K562 (cell line): ENCODE results near the gene NFATC2. TPM values are rescaled to one million over a fixed set of nuclear protein-coding genes. Genes with fewer than 3 reads are reported as not detected.
A peak's percentile ranks its signal among the peaks of the same experiment; 100 is the strongest.

Source experiments
- ATAC-seq: fragments of 200-7000 bp; cut with Tn5 transposase; 3 replicates; pipeline ENCODE4 v1.9.1; 2020; ENCODE audit warnings: moderate library complexity
- BruUV-seq: library from RNA; stranded (reverse); fragments of 400-500 nt; replicated peaks from 2 replicates; lab custom pipeline; 2021; lab: Mats Ljungman, UMichigan
- CTCF ChIA-PET: fragments of 300-600 bp; formaldehyde crosslinking; extraction: SDS; loops from one replicate; lab custom pipeline; 2021; ENCODE audit warnings: low intra/inter-chr PET ratio; lab: Yijun Ruan, JAX
- POLR2A ChIA-PET: fragments of 300-600, 350-650 bp; sonication (Branson Sonifier 250); formaldehyde crosslinking; extraction: SDS; loops from one replicate; lab custom pipeline; 2021; ENCODE audit warnings: antibody characterized with exemption, inconsistent platforms; lab: Yijun Ruan, JAX
- DNase-seq, 4 experiments: peaks; one replicate each; pipeline versions ENCODE4 v3.0.0 to v3.0.0-alpha.2; 2011 to 2018; ENCODE audit warnings: low spot score in 3 of 4, mixed read lengths in 3 of 4; ENCODE audit errors: extremely low read depth in 1 of 4
- FAIRE-seq: peaks from 2 replicates; lab custom pipeline; 2011; peaks lifted over from hg19 to GRCh38; lab: Jason Lieb, UNC
- H2AFZ ChIP-seq: 2 replicates; pipeline ENCODE4 v1.6.0; 2011; ENCODE audit warnings: low read depth, low read length, control low read depth, inconsistent platforms
- H3K27ac ChIP-seq: fragments of 200-600 bp; 3 replicates; pipeline ENCODE4 v1.8.0; 2011; ENCODE audit warnings: low read depth, mild to moderate bottlenecking, control low read depth, inconsistent platforms, low read length, moderate library complexity, mixed read lengths; ENCODE audit errors: extremely low read depth
- H3K27me3 ChIP-seq, 2 experiments: fragments of 300-600 bp in 1 of 2; 2 replicates in 1 of 2; 3 replicates in 1 of 2; pipeline versions ENCODE4 v1.6.0 to v1.8.0; 2011; ENCODE audit warnings: inconsistent platforms in 2 of 2, low read length in 2 of 2, mild to moderate bottlenecking in 1 of 2, mixed read lengths in 1 of 2, moderate library complexity in 1 of 2; ENCODE audit not compliant: control insufficient read depth in 2 of 2, insufficient read depth in 2 of 2
- H3K36me3 ChIP-seq: fragments of 300-600 bp; 3 replicates; pipeline ENCODE4 v1.8.0; 2011; ENCODE audit warnings: mild to moderate bottlenecking, low read length, inconsistent platforms; ENCODE audit not compliant: control insufficient read depth, insufficient read depth
- H3K4me1 ChIP-seq, 2 experiments: fragments of 200-600 bp in 1 of 2; replicated peaks in 1 of 2; 2 replicates in 1 of 2; 3 replicates in 1 of 2; pipeline versions ENCODE4 v1.5.1 to v1.8.0; 2011; ENCODE audit warnings: inconsistent platforms in 2 of 2, low read length in 2 of 2, mild to moderate bottlenecking in 1 of 2, mixed read lengths in 1 of 2, moderate library complexity in 1 of 2; ENCODE audit not compliant: control insufficient read depth in 2 of 2, insufficient read depth in 2 of 2
- H3K4me2 ChIP-seq: 2 replicates; pipeline ENCODE4 v1.6.1; 2011; ENCODE audit warnings: low read length, control low read depth, inconsistent platforms, mixed read lengths; ENCODE audit not compliant: insufficient read depth
- H3K4me3 ChIP-seq: fragments of 200-600 bp; sonication (generic), shearing (Covaris generic); 2 replicates; pipeline ENCODE4 v1.5.1; 2016; ENCODE audit warnings: control low read depth, inconsistent platforms
- H3K79me2 ChIP-seq: fragments of 200-600 bp; 3 replicates; pipeline ENCODE4 v1.8.0; 2011; ENCODE audit warnings: low read length, inconsistent platforms; ENCODE audit not compliant: control insufficient read depth, insufficient read depth
- H3K9ac ChIP-seq, 2 experiments: 2 replicates each; pipeline versions ENCODE4 v1.6.0 to v1.6.1; 2011; ENCODE audit warnings: low read depth in 2 of 2, low read length in 2 of 2, control low read depth in 1 of 2, inconsistent platforms in 1 of 2, mild to moderate bottlenecking in 1 of 2, mixed read lengths in 1 of 2; ENCODE audit not compliant: insufficient read depth in 1 of 2
- H3K9me1 ChIP-seq: one replicate; pipeline ENCODE4 v1.6.0; 2011; ENCODE audit warnings: inconsistent platforms, mild to moderate bottlenecking, low read length, moderate library complexity; ENCODE audit not compliant: control insufficient read depth, insufficient read depth
- H3K9me3 ChIP-seq: replicated peaks from 2 replicates; pipeline ENCODE4 v1.5.1; 2011; ENCODE audit warnings: low read depth, low read length, inconsistent platforms; ENCODE audit not compliant: control insufficient read depth, insufficient read depth
- H4K20me1 ChIP-seq: replicated peaks from 2 replicates; pipeline ENCODE4 v1.6.1; 2011; ENCODE audit warnings: low read length, inconsistent platforms, mixed read lengths; ENCODE audit not compliant: control insufficient read depth, insufficient read depth
- CBX2 ChIP-seq: fragments of 200-600 bp; sonication (generic); IDR thresholded peaks from one replicate; pipeline ENCODE4 v1.6.1; 2012; ENCODE audit warnings: mild to moderate bottlenecking, low read length, inconsistent platforms; ENCODE audit not compliant: insufficient read depth, poor library complexity, severe bottlenecking
- CEBPG ChIP-seq, 3 experiments: fragments of 200-800 bp in 1 of 3; sonication (Bioruptor generic) in 1 of 3; sonication (generic) in 1 of 3; formaldehyde crosslinking in 1 of 3; IDR thresholded peaks in 2 of 3; conservative IDR thresholded peaks in 1 of 3; 2 replicates each; pipeline versions ENCODE4 v1.6.1 to v1.8.0; 2016 to 2022; ENCODE audit warnings: missing compliant biosample characterization in 2 of 3, missing genetic modification characterization in 2 of 3, mild to moderate bottlenecking in 1 of 3, missing genetic modification reagents in 1 of 3
- GTF2E2 ChIP-seq: fragments of 200-800 bp; sonication (Bioruptor generic); IDR thresholded peaks from 2 replicates; pipeline ENCODE4 v1.6.1; 2016; ENCODE audit warnings: missing genetic modification characterization, missing compliant biosample characterization
- XRCC4 ChIP-seq: IDR thresholded peaks from one replicate; pipeline ENCODE4 v1.6.1; 2011; ENCODE audit not compliant: insufficient read depth, insufficient read length; ENCODE audit errors: extremely low read depth
- WGBS: fragments of 100-300 bp; shearing (Covaris generic); methylation state at CpG from one replicate; pipeline ENCODE4 v1.1.6; 2016; ENCODE audit warnings: low coverage, mixed read lengths; ENCODE audit not compliant: insufficient coverage; ENCODE audit errors: missing lambda C conversion rate; 5-methylcytosine and 5-hydroxymethylcytosine counted together
- in situ Hi-C: fragments of 300-500 bp; cut with MboI; formaldehyde crosslinking; loops from 4 replicates; pipeline ENCODE4 v1.15.0; 2018; ENCODE audit warnings: inconsistent platforms, mixed read lengths
- intact Hi-C: fragments of 100-400 bp; cut with micrococcal nuclease; formaldehyde crosslinking; loops from 2 replicates; pipeline ENCODE4 v1.14.2; 2022
- polyA plus RNA-seq, 8 experiments: library from polyadenylated mRNA; depleted of rRNA in 4 of 8; stranded (reverse) in 5 of 8; unstranded in 3 of 8; fragments of >200 nt; fragmentation: Nextera tagmentation in 2 of 8; fragmentation: Illumina TruSeq in 1 of 8; extraction: Ambion mirVana in 2 of 8; extraction: Trizol in 1 of 8; gene quantifications; 2 replicates each; pipeline versions ENCODE4 v1.2.1 to v1.2.3, GENCODE V29; 2011 to 2014; ENCODE audit warnings: inconsistent platforms in 1 of 8, missing spikeins in 1 of 8
- total RNA-seq, 7 experiments: library from RNA; depleted of rRNA in 6 of 7; stranded (reverse); fragments of >200 nt in 6 of 7; fragmentation: Illumina TruSeq in 2 of 7; extraction: Trizol in 2 of 7; gene quantifications; 2 replicates each; pipeline versions ENCODE4 v1.2.1 to v1.2.3, GENCODE V29; 2011 to 2021; ENCODE audit warnings: low replicate concordance in 1 of 7
- TF ChIP-seq, protein P1 (sequence below): fragments of 250-450 bp; sonication (Bioruptor Pico); IDR thresholded peaks from 2 replicates; pipeline ENCODE4 v1.8.0; 2022; ENCODE audit warnings: moderate library complexity, mild to moderate bottlenecking, inconsistent platforms
- TF ChIP-seq, protein P2 (sequence below): sonication (generic); IDR thresholded peaks from 2 replicates; pipeline ENCODE4 v1.6.1; 2016

NFATC2 gene
- total and polyA plus RNA-seq, 9 of the 15 experiments (the other 6 are each of a cell fraction or from before 2014, with no cell fraction given): 1.9 to 11.2 (median 3.0) TPM

DNA sequence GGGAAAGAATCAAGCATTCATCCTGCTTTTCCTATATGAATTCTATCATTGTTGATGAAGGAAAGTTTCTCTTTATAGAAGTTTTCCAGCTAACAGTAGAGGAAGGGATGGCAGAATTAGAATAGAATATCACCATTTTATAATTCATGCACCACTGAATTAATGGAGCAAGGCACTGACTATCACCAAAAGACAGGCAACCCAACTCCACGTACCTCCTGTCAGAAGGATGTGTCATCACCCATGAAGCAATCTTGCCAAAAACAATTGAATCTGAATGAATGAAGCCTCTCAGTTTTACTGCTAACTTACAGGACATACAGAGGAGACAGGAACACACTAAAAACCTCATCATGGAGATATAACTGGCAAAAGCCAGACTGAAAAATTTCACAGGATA lies 122.4 kb downstream of the NFATC2 start:
- FAIRE-seq: no peak
- in situ Hi-C loops: no loop called here
- CTCF ChIA-PET: no interaction called here

More for the DNA sequence above, 122.4 kb downstream of the NFATC2 start:
- TF ChIP-seq, protein P1, sequence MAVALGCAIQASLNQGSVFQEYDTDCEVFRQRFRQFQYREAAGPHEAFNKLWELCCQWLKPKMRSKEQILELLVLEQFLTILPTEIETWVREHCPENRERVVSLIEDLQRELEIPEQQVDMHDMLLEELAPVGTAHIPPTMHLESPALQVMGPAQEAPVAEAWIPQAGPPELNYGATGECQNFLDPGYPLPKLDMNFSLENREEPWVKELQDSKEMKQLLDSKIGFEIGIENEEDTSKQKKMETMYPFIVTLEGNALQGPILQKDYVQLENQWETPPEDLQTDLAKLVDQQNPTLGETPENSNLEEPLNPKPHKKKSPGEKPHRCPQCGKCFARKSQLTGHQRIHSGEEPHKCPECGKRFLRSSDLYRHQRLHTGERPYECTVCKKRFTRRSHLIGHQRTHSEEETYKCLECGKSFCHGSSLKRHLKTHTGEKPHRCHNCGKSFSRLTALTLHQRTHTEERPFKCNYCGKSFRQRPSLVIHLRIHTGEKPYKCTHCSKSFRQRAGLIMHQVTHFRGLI (CRISPR knock-in tag): no peak
- TF ChIP-seq XRCC4: no peak
- no peak for TF ChIP-seq CEBPG (CRISPR knock-in tag; IDR thresholded peaks at IDR 0.05)
- TF ChIP-seq CEBPG (tag; conservative IDR thresholded peaks at IDR 0.05 in 1 of 2, IDR thresholded peaks at IDR 0.05 in 1 of 2): peak in 1 of 2 experiments; percentile 71; a peak in 2 of 4 replicates
- no peak for TF ChIP-seq CBX2
- TF ChIP-seq GTF2E2 (tag): no peak
- TF ChIP-seq, protein P2, sequence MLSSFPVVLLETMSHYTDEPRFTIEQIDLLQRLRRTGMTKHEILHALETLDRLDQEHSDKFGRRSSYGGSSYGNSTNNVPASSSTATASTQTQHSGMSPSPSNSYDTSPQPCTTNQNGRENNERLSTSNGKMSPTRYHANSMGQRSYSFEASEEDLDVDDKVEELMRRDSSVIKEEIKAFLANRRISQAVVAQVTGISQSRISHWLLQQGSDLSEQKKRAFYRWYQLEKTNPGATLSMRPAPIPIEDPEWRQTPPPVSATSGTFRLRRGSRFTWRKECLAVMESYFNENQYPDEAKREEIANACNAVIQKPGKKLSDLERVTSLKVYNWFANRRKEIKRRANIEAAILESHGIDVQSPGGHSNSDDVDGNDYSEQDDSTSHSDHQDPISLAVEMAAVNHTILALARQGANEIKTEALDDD: no peak
- Histone ChIP-seq H3K36me3 (peaks cover 26% of the 10 kb centered on the region; the same call in 2 of the 3 replicates), H3K9me1 (no peaks in the 10 kb centered on the region), H3K27me3 (no peaks in the 10 kb centered on the region), H3K4me1 (no peaks in the 10 kb centered on the region), H3K4me3 (no peak overlapping the region), H4K20me1 (no peaks in the 10 kb centered on the region), H3K27ac (no peak overlapping the region), H3K79me2 (no peaks in the 10 kb centered on the region), H3K4me2 (no peak overlapping the region), H2AFZ (no peak overlapping the region), H3K9ac (no peak overlapping the region), H3K9me3 (no peaks in the 10 kb centered on the region)
- ATAC-seq (no peak), DNase-seq (peak in 1 of 4 experiments; percentile 25)
- intact Hi-C loops: no loop called here
- no TSS peak for BruUV-seq
- POLR2A ChIA-PET: no interaction called here
- 71% methylated on average over 1 of the region's 1 CpG for WGBS
